NCI-H2196 treated with DMSO at 0.1 percent for 48 hours (cell line): Measurements from ENCODE around the gene B3GALNT1.
"Not testable (repeated sequence)": the region's sequence is repeated elsewhere in the genome, so short reads cannot be mapped to it uniquely, and the experiment has no call there.

Source experiments
- DNase-seq: peaks from one replicate; lab custom pipeline; 2025; ENCODE audit not compliant: unreplicated experiment; lab: John Stamatoyannopoulos, UW

Gene B3GALNT1

GRCh38 chr3:161081633-161082032 is 23.5 kb downstream of the B3GALNT1 start:
- DNase-seq = no peak

- DNase-seq = no peak
Observed at GRCh38 chr3:161073181-161073580, 32.0 kb downstream of the B3GALNT1 start.

DNA sequence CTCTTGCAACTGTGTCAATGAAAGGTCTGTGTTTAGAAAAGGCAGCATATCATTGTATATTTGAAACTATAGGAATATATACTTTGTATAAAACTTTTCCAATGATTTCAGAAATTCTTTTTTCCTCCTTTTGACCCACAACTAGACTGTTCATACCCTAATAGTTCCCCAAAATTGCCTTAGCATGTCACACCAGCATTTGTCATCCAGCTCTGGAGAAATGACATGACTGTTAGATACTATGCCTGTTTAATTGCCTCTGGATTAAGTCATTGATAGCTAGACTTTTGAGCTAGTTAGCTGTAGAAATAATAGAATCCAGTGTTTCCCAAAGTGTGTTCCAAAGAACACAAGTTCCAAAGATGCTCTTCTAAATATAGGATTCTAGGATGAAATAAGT is 32.4 kb downstream of the B3GALNT1 start:
- no peak for DNase-seq

- no peak for DNase-seq
Observed at GRCh38 chr3:161072211-161072621, 32.9 kb downstream of the B3GALNT1 start.

GRCh38 chr3:161070980-161071663 is 34.0 kb downstream of the B3GALNT1 start:
- no peak for DNase-seq

DNA sequence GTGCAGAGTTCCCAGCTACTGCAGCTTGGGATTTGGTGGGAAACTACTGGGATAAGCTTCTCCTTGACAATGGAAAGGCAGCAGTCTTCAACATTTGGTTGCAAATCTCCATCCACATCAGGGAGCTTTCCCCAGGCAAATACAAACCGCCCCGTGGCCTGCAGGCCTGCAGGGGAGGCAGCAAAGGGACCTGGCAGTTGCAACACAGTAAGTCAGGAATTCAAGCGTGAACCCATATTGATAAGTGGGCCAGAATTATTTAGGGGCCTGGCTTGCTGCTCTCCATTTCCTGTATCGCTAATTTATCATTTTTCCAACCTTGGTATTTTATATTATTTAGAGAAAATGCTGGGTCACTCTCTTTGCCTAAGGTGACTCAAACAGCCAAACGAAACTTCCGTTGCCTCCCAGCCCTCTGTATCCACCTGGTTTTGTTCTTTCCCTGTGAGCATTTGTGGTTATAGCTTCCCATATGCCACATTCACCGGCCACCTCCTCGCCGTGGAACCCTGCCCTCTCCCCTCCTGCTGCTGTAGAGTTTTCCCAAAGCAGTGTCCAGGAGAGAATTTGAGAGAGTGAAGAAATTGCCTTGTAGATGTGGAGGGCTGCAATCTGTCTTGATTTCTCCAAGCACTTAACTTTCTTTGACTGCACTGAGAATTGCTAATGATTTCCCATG is 34.8 kb downstream of the B3GALNT1 start:
- no peak for DNase-seq

- DNase-seq = peak; percentile 71
Observed at GRCh38 chr3:161069511-161070251, 35.5 kb downstream of the B3GALNT1 start.

DNA sequence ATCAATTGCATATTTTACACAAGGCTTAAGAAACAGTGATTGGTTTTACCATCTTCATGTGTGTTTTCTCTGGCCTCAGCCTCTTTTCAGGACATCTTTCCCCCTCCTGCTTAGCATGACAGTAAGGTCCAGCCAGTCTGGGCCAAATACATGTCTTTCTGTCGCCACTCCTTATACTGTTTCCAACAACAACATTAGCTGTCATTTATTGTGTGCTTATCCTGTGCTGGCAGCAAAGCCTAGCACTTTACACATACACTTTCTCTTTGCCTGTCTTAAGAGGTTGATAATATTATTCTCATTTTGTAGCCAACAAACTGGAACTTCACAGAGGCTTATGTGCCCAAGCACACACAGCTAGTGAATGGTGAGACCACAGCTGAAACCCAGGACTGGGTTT is 37.8 kb downstream of the B3GALNT1 start:
- DNase-seq = no peak

DNA sequence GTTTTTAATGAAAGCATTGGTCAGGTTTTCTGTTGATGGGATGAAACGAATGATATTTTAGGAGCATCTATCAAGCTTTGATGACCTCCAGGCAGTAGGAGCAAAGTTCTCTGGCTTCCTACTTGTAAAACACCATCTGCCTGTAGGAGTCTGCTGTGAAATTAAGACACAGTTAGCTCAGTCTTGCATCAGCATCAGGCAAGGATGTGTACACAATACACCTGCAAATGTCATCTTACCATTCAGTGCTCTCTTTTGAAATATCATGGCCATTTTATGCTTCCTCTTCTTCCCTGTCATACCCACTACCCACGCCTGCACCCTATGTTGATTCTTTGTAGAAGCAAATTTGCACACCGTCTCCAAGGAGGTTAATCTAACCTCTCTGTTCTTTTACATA is 38.2 kb downstream of the B3GALNT1 start:
- no peak for DNase-seq

DNA sequence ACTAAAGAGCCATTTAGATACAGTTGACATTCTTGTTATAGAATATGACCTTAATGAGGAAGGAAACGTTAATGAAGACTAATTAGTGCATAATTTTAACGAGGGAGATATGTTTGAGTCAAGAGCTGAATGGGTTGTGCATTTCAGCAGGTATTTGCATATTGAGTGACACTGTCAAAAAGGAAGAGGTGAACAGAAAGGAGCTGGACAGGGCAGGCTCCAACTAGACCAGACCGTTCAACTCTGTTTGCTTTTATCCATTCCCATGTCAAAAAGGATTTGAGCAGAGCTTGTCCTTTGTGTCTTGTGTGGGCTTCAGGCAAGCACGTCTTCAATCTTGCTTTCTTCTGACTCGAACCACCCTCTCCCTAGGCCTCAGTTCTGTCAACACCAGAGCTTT is 40.7 kb downstream of the B3GALNT1 start:
- no peak for DNase-seq

DNA sequence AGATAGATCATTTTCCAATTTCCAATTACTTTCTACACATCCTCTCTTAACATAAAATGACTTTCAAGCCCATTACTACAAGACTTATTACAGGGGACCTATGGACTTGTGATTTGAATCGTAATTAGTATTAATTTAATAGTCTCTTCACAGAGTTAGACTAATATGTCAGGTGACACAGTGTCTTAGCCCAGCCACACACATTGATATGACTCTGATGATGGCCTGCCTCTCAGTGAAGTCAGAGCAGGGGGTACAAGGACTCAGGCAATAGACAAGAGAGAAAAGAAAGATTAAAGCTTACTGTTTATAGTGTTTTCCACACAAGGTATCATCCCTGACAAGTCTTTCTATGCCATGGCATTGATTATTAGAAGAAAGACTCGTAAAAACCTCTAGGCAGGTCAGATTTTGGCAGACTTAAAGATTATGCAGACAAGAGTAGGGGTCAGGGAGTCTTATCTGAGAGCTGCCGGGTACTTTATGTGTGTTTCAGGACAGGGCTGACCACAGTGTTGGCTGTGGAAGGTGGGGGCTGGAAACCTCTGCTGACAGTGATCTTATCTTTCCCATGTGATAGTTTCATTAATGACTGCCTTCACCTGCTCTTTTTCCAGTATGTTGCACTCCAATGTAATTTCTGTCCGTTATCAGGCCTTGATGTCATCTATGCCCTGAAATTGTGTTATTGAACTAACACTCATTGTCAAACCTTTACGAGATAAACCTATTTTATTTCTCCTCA is 50.1 kb downstream of the B3GALNT1 start:
- no peak for DNase-seq

DNA sequence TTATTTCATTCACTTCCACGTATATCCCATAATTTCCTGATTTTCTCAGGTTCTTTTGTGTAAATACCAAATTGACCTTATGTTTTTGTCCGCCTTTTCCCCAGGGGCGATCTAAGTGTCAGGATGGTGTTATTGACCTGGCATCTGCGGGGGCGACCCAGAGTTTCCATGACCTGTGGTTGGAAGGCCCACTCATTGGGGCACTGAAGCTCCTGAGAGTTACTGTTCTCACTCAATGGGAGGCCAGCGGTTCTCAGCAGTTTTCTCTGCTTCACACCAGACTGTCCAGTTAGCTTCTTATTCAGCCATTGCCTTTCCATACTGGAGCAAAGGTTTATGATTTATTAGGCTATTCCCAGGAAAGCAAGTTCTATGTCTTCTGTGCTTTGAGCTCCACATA is 53.3 kb downstream of the B3GALNT1 start:
- no peak for DNase-seq

- no peak for DNase-seq
Observed at GRCh38 chr3:161050935-161051334, 54.2 kb downstream of the B3GALNT1 start.

DNA sequence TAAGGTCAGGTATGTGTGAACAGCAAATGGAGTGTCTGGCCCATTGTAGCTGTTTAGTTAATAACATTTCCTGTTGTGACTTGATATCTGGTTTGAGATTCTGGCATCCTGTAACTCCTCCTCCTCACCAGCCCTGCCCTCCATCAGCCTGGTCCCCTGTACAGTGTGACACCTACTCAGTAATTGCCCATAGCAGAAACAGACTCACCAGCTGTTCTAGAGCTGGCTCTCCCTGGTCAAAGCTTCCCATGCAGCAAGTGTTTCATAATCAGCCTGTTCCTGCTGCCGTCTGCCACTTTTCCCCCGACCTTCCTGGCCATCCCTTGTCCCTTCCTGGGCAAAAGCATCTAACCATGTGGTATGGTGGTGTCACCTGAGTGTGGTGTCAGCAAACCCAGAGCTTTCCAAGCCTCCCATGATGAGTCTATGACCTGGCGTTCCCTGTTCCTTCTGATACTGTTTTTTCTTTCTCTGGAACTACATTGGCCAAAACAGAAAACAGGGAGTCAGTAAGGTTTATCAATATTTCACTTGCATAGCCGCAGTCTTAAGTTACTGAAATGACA is 55.4 kb downstream of the B3GALNT1 start:
- no peak for DNase-seq

GRCh38 chr3:161043336-161044035 is 61.7 kb downstream of the B3GALNT1 start:
- DNase-seq = no peak

- no peak for DNase-seq
Observed at GRCh38 chr3:161042023-161042501, 63.1 kb downstream of the B3GALNT1 start.

- DNase-seq = no peak
Observed at GRCh38 chr3:161038725-161039124, 66.4 kb downstream of the B3GALNT1 start.

DNA sequence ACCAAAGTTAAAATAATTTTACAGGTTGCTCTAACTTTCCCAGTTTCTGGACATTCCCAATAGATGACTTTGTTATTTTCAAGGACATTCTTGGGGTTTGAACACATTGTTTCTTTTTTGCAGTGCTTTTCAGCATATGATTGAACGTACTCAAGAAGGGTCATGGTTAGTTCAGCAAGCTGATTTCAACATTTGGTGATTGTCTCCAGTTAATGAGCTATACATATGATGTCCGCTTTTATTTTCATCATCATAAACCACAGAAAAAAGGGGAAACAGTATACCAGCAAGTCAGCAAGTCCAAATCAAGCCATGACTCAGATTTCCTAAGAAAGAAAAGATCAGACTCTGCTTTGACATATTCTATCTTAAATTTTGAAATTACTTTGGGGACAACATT is 69.4 kb downstream of the B3GALNT1 start:
- no peak for DNase-seq

GRCh38 chr3:161034913-161035550 is 70.1 kb downstream of the B3GALNT1 start:
- not testable (repeated sequence) for DNase-seq
